SHP77 treated with DMSO at 0.1 percent for 48 hours (cell line): ENCODE data around the gene CLSTN2.

Experiments
- DNase-seq: peaks from one replicate; lab custom pipeline; 2025; lab: John Stamatoyannopoulos, UW

The CLSTN2 gene

DNA sequence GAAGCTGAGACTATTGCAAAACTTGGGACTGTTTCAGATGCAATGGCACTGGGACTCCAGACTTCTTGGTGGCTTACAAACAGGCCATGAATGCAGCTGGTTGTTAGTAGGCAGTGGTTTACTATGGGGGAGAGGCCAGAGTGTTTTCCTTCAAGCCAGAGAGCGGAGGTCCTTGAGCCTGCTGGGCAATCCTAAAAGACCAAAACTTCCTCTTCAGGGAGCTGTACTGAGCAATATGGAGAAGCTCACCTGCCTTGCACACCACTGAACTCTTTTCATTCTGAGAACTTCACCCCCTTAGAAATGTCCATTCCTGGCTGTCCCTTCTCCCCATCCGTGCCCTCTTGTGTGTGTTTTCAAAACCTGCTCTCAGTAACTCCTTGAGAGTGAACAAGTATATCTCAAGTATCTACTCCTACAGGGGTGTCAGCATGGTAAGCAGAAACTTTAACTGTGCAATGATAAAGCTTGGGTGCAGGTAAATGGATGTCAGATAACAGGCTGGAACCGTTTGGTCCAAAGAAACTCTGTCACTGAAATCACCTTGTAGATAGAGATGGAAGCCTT is 213.9 kb downstream of the CLSTN2 start:
- no peak for DNase-seq

DNA sequence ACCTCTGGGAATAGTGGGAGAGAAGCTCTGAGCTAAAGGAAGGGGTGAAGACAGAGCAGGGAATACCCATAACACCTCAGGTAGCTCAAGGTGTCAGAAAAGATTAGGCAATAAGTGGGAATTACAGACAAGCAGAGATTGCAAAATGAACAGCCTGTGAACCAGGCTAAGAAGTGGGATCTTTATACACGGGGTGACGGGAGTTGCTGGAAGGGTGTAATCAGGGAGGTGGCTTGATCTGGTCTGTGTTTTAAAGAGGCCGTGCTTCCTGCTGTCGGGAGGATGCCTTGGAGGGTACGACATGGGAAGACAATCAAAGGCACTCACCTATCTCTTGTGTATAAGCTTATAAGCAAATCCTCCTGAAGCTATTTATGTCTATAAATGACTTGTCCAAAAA is 216.3 kb downstream of the CLSTN2 start:
- DNase-seq = no peak

DNA sequence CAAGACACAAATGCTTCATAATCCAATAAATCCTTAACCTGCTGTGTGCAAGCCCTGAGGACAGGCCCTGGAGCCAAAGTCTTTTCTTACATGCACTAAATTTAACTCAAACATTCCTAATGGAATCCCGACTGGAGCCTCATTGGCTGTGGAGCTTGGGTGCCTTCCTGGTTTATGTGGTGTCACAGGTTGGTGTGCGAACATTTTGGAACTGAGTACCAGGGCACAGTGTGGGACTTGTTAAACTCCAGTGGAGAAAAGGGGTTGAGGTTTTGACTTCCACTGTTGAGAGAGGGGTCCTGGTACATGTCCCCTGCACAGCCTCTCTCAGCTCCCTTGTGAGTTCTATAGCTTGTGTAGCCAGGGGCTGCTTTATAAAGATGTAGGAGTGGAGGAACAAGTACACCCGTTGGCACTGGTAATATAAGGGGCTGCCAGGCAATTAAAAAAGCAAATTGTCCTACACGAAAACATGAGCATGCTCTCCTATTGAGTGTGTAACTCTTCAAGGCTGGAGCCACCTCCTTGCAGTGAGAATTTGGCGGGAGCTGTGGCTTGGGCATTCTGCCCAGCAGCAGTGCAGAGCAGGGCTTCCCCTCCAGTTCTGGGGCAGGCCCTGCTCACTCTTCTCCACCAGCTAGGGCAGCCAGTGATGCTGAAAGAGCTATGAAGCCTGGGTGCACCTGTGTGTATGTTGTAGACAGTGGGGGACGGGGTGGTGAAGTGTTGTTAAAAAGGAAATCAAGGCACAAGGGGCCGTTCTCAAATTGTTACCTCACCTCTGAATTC is 218.1 kb downstream of the CLSTN2 start:
- no peak for DNase-seq

DNA sequence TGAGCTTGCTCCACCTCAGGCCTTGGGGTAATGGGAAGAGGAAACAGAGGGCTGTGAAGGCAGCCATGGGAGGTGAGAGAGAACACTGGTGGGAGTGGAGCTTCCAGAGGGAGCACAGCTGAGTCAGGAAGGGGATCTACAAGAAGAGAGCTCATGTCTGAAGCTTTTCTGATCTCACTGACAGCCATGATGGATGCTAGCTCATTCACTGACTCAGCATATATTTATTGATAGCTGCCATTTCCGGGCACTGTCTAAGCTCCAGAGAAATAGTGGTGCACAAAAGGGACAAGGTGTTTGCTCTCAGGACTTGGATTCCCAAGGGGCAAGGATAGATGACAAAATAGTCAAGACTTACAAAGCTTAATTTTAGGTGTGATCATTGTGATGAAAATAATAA is 218.8 kb downstream of the CLSTN2 start:
- DNase-seq = no peak

DNA sequence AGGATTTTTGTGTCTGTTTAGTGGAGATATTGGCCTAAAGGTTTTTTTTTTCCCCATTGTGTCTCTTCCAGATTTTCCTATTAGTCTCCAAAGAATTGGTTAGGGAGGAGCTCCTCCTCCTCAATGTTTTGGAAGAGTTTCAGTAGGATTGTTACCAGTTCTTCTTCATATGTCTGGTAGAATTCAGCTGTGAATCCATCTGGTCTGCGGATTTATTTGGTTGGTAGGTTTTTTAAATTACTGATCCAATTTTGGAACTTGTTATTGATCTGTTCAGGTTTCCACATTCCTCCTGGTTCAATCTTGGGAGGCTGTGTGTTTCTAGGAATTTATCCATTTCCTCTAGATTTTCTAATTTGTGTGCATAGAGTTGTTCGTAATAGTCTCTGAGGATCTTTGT is 222.2 kb downstream of the CLSTN2 start:
- DNase-seq = no peak

DNA sequence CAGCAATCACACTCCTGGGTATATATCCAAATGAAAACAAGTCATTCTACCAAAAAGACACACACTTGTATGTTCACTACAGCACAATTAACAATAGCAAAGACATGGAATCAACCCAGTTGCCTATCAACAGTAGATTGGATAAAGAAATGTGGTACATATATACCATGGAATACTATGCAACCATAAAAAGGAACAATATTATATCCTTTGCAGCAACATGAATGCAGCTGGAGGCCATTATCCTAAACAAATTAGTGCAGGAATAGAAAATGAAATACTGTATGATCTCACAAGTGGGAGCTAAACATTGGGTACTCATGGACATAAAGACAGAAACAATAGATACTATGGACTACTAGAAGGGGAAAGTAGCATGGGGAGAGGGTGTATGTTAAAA is 224.7 kb downstream of the CLSTN2 start:
- DNase-seq = no peak

DNA sequence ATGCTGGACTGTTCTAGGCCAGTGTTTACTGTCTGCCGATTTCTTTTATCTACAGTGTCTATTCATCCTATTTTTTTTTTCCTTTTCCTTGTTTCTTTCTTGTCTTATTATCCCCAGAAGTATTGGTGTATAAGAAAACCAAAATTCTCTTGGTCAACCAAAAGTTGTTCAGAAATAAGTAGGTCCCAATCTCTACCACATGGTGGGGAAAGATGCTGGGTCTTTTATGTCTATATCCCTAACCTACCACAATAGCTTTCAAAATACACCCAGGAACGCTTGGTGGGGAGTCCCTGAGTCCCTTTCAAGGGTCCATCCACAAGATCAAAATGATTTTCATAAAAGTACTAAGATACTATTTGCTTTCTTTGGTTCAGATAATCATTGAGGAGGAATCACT is 225.6 kb downstream of the CLSTN2 start:
- DNase-seq = no peak

DNA sequence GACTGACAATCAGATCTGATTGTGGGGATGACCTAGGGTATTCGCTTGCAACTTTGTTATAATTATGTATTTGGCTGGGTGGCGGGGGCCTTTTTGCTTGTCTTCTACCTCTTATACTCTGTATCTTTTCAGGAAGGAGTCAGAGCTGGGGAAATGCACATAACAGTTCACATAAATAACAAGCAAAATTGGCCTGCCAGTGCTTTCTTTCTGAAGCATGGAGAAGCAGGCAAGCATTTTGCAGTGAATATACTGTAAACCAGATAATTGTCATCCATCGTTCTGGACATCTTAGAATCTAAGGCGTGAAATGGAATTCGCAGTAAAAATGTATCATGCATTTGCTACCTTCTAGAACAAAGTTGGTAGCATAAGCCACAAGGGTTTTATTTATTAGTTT is 227.6 kb downstream of the CLSTN2 start:
- no peak for DNase-seq

DNA sequence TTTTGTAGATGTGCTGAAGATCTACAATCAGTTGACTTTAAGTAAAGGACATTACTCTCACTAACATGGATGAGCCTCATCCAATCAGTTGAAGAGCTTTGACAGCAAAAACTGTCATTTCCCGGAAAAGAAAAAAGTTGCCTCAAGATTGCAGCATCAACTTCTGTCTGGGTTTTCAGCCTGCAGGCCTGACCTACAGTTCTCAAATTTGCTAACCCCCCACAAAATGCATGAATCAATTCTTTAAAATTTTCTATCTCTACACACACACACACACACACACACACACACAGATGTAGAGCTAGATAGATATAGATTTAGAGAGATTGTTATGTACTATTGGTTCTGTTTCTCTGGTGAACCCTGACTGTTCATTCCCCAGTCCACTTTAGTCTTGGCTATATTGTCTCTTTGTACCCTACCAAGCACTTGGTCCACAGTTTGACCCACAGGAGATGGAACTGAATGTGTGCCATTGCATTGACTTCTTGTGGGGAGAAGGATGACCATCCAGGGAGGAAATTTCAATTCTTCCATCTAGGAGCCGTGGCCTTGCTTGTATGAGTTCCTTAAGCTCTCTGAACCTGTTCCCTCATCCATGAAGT is 228.3 kb downstream of the CLSTN2 start:
- DNase-seq = no peak

DNA sequence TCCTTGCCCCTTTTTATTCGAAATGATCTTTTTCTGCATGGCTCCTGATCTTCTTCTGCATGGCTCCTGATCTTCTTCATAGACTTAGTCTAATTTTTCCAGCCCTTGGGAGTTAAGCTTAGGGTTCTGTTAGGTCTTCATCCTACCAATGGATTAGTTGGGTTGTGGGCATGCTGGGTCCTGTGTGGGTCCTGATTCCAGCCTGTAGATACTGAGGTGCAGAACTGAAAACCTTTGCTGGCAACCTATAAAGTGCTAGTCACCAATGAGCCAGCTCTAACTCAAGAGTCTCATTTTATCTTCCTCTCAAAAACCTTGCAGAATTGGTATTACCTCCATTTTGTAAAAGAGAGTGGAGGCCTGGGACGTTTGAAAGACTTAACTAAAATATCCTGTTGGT is 229.2 kb downstream of the CLSTN2 start:
- DNase-seq = no peak

DNA sequence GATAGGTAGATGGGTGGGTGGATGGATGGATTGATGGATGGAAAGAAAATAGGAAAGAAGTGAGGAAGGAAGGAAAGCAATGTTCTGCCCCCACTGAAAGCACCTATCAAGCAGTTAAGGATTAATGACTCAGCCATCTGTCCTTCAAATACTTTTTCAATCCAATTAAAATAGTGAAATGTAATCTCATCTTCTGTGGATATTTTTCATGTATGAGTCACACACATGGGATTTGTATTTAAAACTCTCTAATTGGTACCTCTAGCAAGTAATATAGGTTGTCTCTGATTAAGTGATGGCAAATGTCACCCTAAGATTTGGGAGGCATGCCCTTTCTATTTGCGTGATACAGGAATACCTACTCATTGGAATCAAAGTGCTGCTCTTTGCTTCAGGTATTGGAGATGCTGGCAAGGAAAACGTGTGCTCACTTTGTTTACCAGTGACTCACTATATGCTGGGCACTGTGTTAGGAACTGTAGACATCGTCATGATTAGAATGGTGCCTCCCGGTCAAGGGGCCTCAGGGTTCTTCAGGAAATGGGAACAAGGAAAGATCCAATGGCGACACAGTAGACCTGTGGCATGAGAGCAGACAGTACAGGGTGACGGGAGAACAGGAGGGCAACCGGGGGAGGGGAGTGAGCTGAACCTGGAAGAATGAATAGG is 230.1 kb downstream of the CLSTN2 start:
- DNase-seq = no peak

DNA sequence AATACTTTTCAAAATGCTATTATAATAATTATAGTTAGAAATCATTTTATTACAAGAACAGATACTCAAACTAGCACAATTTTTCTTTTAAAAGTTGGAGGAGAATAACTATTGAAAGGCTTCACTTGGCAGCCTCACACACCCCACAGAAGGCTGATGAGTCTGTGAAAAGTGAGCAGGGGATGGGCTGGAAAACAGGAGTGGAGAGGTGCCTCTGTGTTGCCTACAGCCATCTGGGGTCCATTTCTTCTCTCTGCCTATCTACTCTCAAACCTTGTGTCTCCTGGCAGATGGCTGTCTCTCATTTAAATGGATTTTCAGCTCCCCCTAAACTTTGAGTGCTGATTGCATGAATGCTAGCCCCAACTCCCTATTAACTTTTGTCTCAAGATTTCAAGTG is 230.8 kb downstream of the CLSTN2 start:
- DNase-seq = no peak

DNA sequence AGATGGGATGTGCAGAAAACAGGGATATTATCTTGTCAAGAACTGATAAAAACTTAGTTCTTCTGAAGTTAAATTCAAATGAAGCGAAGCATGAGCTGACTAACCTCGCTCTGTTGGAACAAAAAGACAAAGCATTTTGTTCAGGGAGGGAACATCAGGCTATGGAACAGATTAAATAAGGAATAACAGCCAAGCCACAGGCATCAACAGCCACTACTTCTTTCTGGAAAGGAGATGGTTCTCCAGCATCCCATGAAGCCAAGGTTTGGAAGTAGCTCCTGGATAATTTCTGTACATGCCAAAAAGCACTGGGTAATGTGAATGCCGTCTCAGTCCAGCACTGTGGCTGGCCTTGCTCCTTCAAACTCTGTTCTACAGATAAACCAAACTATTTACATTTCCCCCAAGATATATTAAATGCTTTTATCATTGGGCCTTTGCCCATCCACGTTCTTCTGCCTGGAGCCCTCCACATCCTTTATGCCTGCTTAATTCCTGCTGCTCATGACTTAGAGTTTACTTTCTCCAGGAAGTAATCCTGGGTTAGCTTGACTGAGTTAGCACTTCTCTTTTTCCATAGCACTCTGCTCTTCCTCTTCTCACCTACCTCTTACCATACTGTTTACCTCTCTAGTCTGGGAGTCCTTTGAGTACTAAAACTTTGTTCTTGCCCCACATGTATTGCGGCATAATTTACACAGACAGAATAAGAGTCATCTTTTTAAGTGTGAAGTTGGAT is 232.0 kb downstream of the CLSTN2 start:
- DNase-seq = no peak

DNA sequence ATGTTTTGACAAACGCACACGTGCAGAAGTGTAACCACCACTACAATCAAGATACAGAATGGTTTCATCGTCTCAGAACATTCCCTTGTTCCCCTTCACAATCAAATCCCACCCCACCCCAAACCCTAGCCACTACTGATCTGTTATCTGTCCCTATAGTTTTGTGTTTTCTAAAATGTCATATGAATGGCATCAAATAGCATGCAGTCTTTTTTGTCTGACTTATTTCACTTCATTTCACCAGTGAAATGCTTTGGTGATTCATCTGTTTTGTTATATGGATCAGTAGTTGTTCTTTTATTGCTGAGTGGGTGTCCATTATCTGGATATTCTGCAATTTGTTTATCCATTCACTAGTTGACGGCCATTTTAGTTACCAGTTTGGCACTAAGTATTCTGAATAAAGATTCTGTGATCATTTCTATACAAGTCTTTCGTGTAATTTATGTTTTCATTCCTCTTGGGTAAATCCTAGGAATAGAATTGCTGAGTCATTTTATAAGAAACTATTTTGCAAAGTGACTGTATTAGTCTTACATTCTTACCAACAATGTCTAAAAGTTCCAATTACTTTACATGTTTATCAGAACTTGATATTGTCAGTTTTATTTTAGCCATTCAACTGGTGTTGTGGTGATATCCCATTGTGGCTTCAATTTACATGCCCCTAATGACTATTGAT is 232.8 kb downstream of the CLSTN2 start:
- DNase-seq = no peak

DNA sequence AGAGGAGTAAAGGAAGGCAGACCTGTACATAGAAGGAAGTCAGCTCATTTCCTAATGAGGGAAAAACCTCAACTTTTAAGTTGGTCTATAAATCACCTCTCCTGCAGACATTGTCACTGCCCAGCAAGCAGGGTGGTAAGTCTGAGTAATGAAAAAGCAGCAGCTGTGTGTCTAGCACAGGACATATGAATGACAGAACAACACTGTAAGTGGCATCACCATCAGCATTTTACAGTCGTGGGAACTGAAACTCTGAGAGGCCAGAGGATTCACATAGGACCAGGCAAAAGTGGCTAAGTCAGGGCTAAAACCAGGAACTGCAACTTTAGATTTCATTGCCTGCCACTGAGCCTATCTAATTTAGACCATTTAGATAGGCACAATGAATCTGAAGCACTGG is 235.6 kb downstream of the CLSTN2 start:
- no peak for DNase-seq

DNA sequence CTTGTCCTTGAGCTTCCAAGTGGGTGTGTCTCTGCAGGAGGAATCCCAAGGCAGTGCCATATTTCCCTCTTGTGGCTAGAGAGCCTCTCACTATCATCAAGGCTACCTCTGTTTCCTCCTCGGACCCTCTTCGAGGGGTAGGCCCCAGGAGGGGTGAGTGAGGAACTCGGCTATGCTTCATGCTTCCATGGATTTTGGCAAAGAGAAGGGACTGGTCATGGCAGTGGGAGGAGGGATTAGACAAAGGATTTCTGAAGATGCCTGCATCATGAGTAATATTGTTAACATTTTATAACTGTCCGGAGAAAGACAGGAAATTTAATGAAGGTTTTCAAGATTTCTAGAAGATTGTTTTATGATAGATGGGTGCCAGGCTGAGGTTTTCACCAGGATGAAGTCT is 241.5 kb downstream of the CLSTN2 start:
- no peak for DNase-seq

DNA sequence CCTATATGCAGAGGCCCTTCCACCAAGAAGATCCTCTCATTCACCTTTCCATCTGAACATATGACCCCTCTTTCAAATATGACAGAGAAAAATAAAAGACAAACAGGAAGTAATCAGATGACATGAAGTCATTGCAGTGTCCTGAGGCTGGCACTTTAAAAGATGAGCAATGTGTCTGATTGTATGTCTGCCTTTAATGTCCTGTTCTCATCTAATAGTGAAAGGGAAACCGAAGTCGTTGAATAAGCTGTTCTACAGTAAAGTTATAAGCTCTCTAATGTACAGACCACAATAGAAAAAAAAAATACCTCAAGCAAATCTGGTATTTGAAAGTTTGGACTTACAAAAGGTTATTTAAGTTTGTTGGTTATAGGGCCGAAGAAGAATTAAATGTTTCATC is 243.0 kb downstream of the CLSTN2 start:
- DNase-seq = no peak

DNA sequence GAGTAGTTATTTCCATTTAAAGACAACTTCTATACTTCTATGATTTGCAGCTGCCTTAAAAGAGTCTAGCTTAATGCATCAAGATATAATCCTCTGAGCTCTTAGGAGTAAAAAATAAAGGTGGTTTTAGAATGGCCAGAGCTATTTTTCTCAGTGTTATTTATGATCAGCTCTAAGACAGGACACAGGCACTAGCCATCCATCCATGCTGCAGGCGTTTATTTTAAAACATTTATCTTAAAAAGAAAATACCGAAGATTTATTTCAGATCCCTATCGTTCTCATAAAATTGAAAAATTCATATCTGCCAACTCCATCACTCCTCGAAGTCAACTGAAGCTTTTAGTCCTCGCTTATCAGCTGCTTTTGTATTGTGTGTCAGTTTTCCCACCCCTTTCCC is 243.5 kb downstream of the CLSTN2 start:
- DNase-seq = no peak

DNA sequence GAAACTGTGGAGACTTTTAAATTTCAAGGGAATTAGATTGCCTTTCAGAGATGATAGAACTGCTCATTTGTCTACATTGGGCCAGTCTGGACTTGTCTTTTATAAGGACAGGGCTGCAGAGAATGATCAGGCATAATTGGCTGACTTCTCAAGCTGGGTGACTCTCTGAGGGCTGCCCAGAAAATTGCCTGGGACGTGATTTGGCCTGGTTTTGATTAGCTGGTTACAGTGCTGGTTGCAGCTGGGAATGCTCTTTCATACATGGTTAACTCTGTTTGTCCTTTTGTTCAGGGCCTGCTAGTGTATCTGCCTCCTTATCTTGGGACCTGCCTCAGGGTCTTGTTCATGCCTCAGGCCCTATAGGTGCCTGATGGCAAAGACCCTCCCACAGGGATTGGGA is 245.6 kb downstream of the CLSTN2 start:
- DNase-seq = no peak

DNA sequence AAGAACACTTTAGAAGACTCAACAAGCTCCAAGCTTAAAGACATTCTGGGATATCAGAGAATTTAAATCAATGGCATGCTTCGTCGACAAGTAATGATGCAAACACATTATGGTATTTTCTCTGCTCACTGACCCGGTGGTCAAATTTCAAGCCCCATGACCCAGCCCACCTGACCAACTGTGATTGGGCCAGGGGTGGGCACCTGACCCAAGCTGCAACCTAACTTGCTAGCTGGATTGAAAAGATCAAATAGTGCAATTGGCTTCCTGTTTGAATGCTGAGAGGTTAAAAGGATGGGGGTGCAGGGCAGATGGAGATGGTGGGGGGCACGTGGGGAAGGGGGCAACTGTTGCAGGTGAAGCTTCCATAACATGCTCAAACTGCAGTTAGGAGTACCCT is 250.4 kb downstream of the CLSTN2 start:
- DNase-seq = no peak

DNA sequence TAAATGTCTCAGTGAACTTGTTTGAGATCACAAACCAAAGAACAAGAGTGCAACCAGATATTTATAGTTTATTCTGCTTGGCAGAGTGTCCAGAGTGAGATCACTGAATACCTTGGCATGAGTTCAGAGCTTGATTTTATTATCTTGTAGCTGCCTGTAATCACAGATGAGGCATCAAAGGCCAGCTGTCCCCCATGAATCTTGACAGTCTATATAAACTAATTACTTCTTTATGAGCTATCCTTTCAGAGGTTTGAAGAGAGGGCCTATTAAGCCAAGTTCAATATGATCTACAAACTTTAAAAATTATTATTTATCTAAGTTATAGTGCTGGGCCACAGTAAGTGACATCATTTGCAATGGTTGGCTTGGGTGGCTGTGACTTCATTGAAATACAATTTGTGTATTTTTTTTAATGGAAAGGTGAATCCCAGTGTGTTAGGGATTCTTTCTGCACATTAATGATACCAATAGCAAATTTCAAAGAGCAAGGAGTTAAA is 251.5 kb downstream of the CLSTN2 start:
- DNase-seq = peak; percentile 86

DNA sequence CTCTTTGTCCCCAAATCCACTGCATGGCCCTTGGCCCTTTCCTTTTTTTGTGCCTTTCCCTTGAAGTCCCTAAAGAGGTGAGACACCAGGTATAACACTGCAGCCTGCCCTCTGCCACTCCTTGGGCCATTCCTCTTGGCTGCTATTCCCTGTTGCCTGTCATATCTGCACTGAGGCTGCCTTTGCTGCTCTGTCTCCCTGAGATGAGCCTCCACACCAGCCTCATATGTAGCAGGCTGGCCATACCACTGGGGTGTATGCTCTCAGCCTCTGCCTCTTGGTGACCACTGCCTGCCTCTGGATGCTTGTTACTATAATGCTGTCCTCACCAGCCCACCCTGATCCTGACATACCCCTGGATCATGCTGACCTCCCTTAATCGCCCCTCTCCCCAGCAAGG is 252.0 kb downstream of the CLSTN2 start:
- DNase-seq = no peak
